ENCODE measurements around the gene HGS.
A peak's percentile ranks its signal among the peaks of the same experiment; 100 is the strongest.
"Not testable (repeated sequence)": the region's sequence is repeated elsewhere in the genome, so short reads cannot be mapped to it uniquely, and the experiment has no call there.

HGS gene

GRCh38 chr17:81727324-81728031 lies 43.7 kb downstream of the HGS start:
- no peak overlapping the region for H3K4me3 Mint-ChIP-seq
- H3K4me1 Mint-ChIP-seq (ENCODE audit: low read depth): no peaks in the 10 kb centered on the region
- no peaks in the 10 kb centered on the region for H3K9me3 Mint-ChIP-seq (ENCODE audit: low read depth)
- H3K36me3 Mint-ChIP-seq: no peaks in the 10 kb centered on the region
- peaks cover 8% of the 10 kb centered on the region for H3K27me3 Mint-ChIP-seq
- no peak overlapping the region for H3K27ac Mint-ChIP-seq

DNA sequence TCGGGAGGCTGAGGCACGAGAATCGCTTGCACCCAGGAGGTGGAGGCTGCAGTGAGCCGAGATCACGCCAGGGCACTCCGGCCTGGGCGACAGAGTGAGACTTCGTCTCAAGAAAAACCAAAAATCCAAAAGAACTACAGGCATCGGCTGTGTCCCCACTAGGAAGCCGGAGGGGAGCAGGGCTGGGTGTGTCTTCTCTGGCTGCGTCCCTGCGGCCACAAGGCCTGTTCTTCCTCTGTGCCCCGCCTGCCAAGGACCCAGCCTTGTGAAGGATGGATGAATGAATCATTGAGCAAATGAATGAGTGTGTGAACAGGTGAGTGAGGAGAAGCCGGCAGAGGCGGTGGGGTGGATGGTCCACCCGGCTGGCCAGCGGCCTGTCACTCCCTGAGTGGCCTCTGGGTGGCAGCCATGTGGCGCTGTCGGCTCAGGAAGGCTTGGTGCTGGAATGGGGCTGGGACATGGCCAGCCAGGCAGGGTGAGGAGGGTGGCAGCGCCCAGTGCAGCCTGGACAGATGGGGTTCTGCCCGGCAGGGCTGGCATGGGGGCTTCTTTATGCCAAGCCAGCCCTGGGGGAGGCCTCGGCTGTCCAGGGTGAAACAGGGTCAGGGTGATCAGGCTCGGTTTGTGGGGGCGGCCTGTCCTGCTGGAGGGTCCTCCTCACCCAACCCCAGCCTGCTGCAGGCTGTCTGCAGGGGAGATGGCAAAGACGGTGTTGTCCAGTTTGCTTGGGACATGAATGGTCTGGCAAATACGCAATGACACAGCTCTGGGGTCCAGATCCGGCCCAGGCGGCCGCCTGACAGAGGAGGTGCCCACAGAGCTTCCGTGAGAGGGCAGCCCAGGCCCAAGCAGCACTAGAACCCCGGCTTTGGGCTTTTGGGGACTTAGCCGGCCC lies 49.9 kb downstream of the HGS start:
- no peaks in the 10 kb centered on the region for H3K36me3 Mint-ChIP-seq
- peaks cover 6% of the 10 kb centered on the region for H3K4me1 Mint-ChIP-seq (ENCODE audit: low read depth)
- no peaks in the 10 kb centered on the region for H3K9me3 Mint-ChIP-seq (ENCODE audit: low read depth)
- peaks cover 9% of the 10 kb centered on the region for H3K27me3 Mint-ChIP-seq
- no peak overlapping the region for H3K27ac Mint-ChIP-seq
- H3K4me3 Mint-ChIP-seq: no peak overlapping the region

GRCh38 chr17:81734405-81735263 lies 50.8 kb downstream of the HGS start:
- Mint-ChIP-seq H3K27me3 (peaks cover 9% of the 10 kb centered on the region), H3K4me1 (ENCODE audit: low read depth) (peaks cover 6% of the 10 kb centered on the region), H3K27ac (no peak overlapping the region), H3K36me3 (no peaks in the 10 kb centered on the region), H3K4me3 (no peak overlapping the region), H3K9me3 (ENCODE audit: low read depth) (no peaks in the 10 kb centered on the region)

- H3K4me3 Mint-ChIP-seq: peak overlapping the region; percentile 12
- H3K9me3 Mint-ChIP-seq (ENCODE audit: low read depth): no peaks in the 10 kb centered on the region
- peaks cover 6% of the 10 kb centered on the region for H3K4me1 Mint-ChIP-seq (ENCODE audit: low read depth)
- no peak overlapping the region for H3K27ac Mint-ChIP-seq
- peaks cover 9% of the 10 kb centered on the region for H3K27me3 Mint-ChIP-seq
- no peaks in the 10 kb centered on the region for H3K36me3 Mint-ChIP-seq
These were observed 51.7 kb downstream of the HGS start for GRCh38 chr17:81735264-81736102.

DNA sequence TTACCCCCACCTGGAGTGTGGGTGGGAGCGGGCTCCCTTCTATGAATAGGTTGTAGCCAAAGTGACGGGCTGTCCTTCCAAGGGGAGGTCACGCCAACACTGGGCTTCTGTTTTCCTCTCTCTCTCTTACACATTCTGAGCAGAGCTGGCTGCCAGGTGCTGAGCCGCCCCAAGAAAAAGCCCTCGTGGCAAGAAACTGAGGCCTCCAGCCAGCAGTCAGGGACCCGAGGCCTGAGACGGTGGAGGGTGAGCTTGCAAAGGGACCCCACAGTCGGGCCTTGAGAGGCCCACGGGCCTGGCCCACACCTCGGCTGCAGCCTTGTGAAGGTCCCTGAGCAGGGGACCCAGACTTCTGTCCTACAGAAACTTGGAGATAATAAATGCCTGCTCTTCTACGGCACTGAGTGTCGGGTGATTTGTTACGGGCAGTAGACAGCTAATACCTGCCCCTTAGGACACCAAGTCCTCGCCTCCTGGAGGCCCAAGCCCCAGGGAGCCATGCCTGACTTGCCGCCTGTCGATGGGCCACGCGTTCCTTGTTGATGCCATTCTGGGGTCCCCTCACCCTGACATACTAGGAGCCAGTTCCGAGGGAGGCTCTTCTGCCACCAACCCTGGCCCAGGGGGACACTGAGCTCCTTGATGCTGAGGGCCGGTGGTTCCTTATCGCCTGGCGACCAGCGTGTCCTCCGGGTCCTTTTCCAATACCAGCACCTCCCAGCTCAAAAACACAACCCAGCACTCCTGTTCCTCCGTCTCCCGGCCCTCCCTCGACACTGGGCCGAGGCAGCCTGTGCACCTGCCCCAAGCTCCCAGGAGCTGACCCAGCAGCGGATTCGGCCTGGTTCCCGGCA lies 54.4 kb downstream of the HGS start:
- H3K4me3 Mint-ChIP-seq: no peak overlapping the region
- H3K27ac Mint-ChIP-seq: no peak overlapping the region
- H3K36me3 Mint-ChIP-seq: no peaks in the 10 kb centered on the region
- peaks cover 6% of the 10 kb centered on the region for H3K4me1 Mint-ChIP-seq (ENCODE audit: low read depth)
- H3K27me3 Mint-ChIP-seq: peaks cover 4% of the 10 kb centered on the region
- H3K9me3 Mint-ChIP-seq (ENCODE audit: low read depth): no peaks in the 10 kb centered on the region

DNA sequence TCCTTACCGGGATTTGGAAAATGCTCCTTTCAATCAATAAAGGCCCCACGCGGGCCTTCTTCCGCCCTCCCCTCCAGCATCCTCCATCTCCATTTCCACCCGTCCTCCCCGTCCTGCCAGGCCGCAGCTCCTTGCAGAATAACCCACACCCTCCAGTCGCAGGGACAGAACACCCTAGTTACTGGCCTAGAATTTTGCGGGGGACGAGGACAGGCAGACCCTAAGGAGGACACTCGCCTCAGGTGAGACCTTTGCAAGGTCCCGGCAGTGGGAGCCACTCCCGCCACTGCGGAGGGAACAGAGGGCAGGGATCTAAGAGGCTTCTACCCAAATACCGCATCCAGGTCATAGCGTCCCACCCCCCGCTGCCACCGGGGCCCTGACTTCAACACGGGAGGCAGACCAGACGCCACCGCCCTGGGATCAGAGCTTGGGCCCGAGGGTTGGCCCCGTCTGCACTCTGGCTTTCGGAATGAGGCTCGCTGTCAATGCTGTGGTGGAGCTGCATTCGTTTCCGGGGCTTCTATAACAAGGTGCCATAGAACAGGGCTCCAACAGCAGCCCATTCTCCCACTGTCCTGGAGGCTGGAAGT lies 55.1 kb downstream of the HGS start:
- Mint-ChIP-seq H3K27ac (no peak overlapping the region), H3K36me3 (no peaks in the 10 kb centered on the region), H3K4me1 (ENCODE audit: low read depth) (peaks cover 5% of the 10 kb centered on the region), H3K9me3 (ENCODE audit: low read depth) (no peaks in the 10 kb centered on the region), H3K27me3 (no peaks in the 10 kb centered on the region), H3K4me3 (no peak overlapping the region)

DNA sequence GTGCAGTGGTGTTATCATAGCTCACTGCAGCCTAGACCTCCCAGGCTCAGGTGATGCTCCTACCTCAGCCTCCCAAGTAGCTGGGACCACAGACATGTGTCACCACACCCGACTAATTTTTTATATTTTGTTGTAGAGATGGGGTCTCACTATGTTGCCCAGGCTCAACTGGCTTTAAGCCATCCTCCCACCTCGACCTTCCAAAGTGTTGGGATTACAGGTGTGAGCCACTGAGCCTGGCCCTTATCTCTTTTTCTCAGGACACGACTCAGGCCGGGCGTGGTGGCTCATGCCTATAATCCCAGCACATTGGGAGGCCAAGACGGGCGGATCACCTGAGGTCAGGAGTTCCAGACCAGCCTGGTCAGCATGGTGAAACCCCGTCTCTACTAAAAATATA lies 55.8 kb downstream of the HGS start:
- not testable (repeated sequence) for H3K27ac Mint-ChIP-seq; H3K4me1 Mint-ChIP-seq (ENCODE audit: low read depth); H3K27me3 Mint-ChIP-seq; H3K9me3 Mint-ChIP-seq (ENCODE audit: low read depth); H3K4me3 Mint-ChIP-seq; H3K36me3 Mint-ChIP-seq

DNA sequence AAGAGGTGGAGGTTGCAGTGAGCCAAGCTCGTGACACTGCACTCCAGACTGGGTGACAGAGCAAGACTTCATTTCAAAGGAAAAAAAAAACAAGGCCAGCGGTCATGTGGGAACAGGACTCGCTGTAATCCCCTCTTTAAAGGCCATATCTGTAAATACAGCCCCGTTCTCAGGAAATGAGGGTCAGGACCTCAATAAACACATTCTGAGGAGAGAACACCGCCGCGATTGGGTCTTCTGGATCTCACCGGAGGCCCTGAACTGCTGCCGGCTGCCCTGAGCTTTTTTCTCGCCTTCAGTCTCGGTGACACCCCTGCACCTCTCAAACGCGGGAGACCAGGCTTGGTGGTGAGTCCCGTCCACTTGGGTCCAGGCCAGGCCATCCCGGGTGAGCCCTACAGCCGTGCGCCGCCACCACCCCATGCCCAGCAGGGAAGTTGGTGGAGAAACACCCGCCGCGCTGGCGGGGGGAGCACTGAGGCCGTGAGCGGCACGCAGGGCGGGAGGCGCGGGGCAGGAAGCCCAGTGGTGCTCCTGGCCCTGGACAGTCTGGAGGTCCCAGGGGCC lies 56.7 kb downstream of the HGS start:
- H3K36me3 Mint-ChIP-seq: no peaks in the 10 kb centered on the region
- no peaks in the 10 kb centered on the region for H3K9me3 Mint-ChIP-seq (ENCODE audit: low read depth)
- H3K4me1 Mint-ChIP-seq (ENCODE audit: low read depth): peaks cover 4% of the 10 kb centered on the region
- no peak overlapping the region for H3K4me3 Mint-ChIP-seq
- H3K27me3 Mint-ChIP-seq: no peaks in the 10 kb centered on the region
- H3K27ac Mint-ChIP-seq: no peak overlapping the region

DNA sequence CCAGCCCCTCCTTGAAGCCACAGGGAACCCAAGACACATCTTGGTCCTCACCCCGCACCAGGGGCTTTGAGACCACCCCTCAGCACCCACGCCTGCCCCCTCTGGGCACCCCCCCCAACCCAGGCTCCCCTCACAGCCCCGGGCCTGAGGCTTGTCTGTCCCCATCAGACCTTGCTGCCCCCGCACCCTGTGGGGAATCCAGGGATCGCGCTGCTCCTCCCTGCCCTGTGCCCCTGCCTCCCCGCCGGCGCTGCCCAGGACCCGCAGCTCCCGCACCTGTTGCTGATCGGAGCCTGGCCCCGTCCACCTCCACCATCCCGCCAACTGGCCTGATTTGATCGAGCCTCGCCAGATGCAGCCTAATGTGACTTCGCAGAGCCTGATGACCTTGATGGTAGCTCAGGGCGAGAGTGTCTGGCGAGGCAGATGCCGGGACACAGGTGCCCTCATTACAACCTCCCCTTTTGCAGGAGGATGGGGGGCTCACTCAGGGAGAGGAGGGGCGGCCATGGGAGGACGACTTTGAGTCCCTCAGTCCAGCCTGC lies 57.3 kb downstream of the HGS start:
- no peaks in the 10 kb centered on the region for H3K27me3 Mint-ChIP-seq
- no peaks in the 10 kb centered on the region for H3K4me1 Mint-ChIP-seq (ENCODE audit: low read depth)
- no peaks in the 10 kb centered on the region for H3K9me3 Mint-ChIP-seq (ENCODE audit: low read depth)
- H3K36me3 Mint-ChIP-seq: no peaks in the 10 kb centered on the region
- no peak overlapping the region for H3K4me3 Mint-ChIP-seq
- H3K27ac Mint-ChIP-seq: no peak overlapping the region

- H3K27me3 Mint-ChIP-seq: no peaks in the 10 kb centered on the region
- H3K27ac Mint-ChIP-seq: no peak overlapping the region
- H3K4me3 Mint-ChIP-seq: no peak overlapping the region
- H3K4me1 Mint-ChIP-seq (ENCODE audit: low read depth): no peaks in the 10 kb centered on the region
- no peaks in the 10 kb centered on the region for H3K36me3 Mint-ChIP-seq
- no peaks in the 10 kb centered on the region for H3K9me3 Mint-ChIP-seq (ENCODE audit: low read depth)
These were observed 58.0 kb downstream of the HGS start for GRCh38 chr17:81741594-81742452.

All from activated naive CD8-positive, alpha-beta T cell (primary cell).